RPMI8226 (cell line): ENCODE results near the gene KRTAP5-10.
"Not testable (repeated sequence)": the region's sequence is repeated elsewhere in the genome, so short reads cannot be mapped to it uniquely, and the experiment has no call there.

ENCODE experiments used
- DNase-seq: peaks from one replicate; pipeline ENCODE4 v3.0.0-alpha.2; 2015

Gene KRTAP5-10

GRCh38 chr11:71574418-71574817 lies 9.1 kb downstream of the KRTAP5-10 start:
- no peak for DNase-seq

GRCh38 chr11:71575723-71576424 lies 10.5 kb downstream of the KRTAP5-10 start:
- no peak for DNase-seq

GRCh38 chr11:71576688-71577465 lies 11.5 kb downstream of the KRTAP5-10 start:
- not testable (repeated sequence) for DNase-seq

GRCh38 chr11:71577469-71578004 lies 12.2 kb downstream of the KRTAP5-10 start:
- DNase-seq: no peak

GRCh38 chr11:71579513-71579912 lies 14.2 kb downstream of the KRTAP5-10 start:
- not testable (repeated sequence) for DNase-seq

- DNase-seq: peak; percentile 72
Observed at GRCh38 chr11:71580057-71581003, 15.0 kb downstream of the KRTAP5-10 start.

GRCh38 chr11:71581826-71582225 lies 16.5 kb downstream of the KRTAP5-10 start:
- no peak for DNase-seq

- DNase-seq: no peak
Observed at GRCh38 chr11:71582309-71582895, 17.0 kb downstream of the KRTAP5-10 start, which contains the start of gene KRTAP5-11. KRTAP5-11 (minus strand) TSS chr11:71582875; CDS start chr11:71582837, 38 bp downstream.

GRCh38 chr11:71582969-71583368 lies 17.6 kb downstream of the KRTAP5-10 start:
- DNase-seq: not testable (repeated sequence)

GRCh38 chr11:71585673-71586072 lies 20.3 kb downstream of the KRTAP5-10 start:
- DNase-seq: not testable (repeated sequence)

GRCh38 chr11:71588314-71588713 lies 23.0 kb downstream of the KRTAP5-10 start:
- not testable (repeated sequence) for DNase-seq

GRCh38 chr11:71588822-71589545 lies 23.6 kb downstream of the KRTAP5-10 start:
- peak; percentile 66 for DNase-seq

GRCh38 chr11:71589546-71589920 lies 24.2 kb downstream of the KRTAP5-10 start:
- DNase-seq: not testable (repeated sequence)

- DNase-seq: not testable (repeated sequence)
Observed at GRCh38 chr11:71603221-71603620, 37.9 kb downstream of the KRTAP5-10 start.

GRCh38 chr11:71604798-71605488 lies 39.6 kb downstream of the KRTAP5-10 start:
- DNase-seq: peak; percentile 44

GRCh38 chr11:71606853-71607519 lies 41.6 kb downstream of the KRTAP5-10 start:
- not testable (repeated sequence) for DNase-seq

GRCh38 chr11:71607520-71608216 lies 42.3 kb downstream of the KRTAP5-10 start:
- not testable (repeated sequence) for DNase-seq

- DNase-seq: not testable (repeated sequence)
Observed at GRCh38 chr11:71608272-71608671, 42.9 kb downstream of the KRTAP5-10 start.

GRCh38 chr11:71611218-71611910 lies 46.0 kb downstream of the KRTAP5-10 start:
- DNase-seq: not testable (repeated sequence)
